Measurements from ENCODE around the gene RWDD2A. TPM values are rescaled to one million over a fixed set of nuclear protein-coding genes. Genes with fewer than 3 reads are reported as not detected.

Gene RWDD2A
- total RNA-seq, 1 experiment from 2014 or later, result 2.4 TPM

DNA sequence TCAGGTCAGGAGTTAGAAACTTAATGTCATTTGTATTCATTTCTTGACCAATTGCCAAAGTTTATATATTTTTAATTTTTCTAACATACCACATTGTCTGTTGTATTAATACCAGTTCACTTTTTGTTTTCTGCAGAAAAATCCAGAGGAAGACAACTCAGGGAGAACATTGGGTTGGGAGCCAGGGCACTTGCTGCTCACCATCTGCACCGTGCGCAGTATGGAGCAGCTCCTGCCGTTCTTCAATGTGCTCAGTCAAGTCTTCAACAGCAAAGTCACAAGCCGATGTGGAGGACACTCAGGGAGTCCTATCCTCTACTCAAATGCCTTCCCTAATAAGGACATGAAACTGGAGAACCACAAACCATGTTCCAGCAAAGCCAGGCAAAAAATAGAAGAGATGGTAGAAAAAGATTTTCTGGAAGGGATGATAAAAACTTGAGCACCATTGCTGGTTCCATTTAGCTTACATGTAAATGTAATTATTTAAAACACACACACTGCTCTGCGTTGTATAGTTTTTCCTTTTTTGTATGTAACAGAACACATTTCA lies 25.4 kb upstream of the RWDD2A start:
- intact Hi-C loops (cut with micrococcal nuclease; ENCODE audit: unreplicated experiment), result no loop called here
- POLR2A ChIA-PET (ENCODE audit: low non-redundant PET), result no interaction called here

DNA sequence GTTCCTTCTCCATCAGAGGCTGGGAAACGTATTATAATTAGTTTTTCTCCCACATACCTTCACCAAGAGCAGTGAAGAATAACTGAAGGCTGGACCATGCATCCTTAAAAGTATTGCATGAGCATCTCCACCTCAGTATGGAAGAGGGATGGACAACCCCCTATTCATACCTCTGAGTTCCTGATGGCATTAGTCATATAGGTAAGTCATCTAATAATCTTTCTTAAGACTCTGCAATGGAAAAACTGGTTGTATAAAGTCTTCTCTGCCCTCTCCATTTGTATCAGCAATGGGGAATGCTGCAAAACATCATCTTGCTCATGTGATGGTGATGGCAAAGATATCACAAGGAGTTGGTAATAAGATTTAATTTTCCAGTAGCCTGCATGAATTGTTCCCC lies 24.6 kb upstream of the RWDD2A start:
- Histone ChIP-seq H3K36me3 (ENCODE audit: insufficient read depth, low read length, poor library complexity, severe bottlenecking) (peaks cover 88% of the 10 kb centered on the region), H3K27ac (ENCODE audit: low read depth, low read length, poor library complexity, severe bottlenecking) (no peak overlapping the region), H3K4me1 (ENCODE audit: insufficient read depth, low read length, poor library complexity, severe bottlenecking) (peaks cover 10% of the 10 kb centered on the region), H3K27me3 (replicated peaks; ENCODE audit: insufficient read depth, low read depth, low read length, poor library complexity) (no peaks in the 10 kb centered on the region), H3K9me3 (ENCODE audit: low read depth, low read length, poor library complexity, severe bottlenecking) (no peaks in the 10 kb centered on the region), H3K4me3 (ENCODE audit: low read depth, low read length, poor library complexity, severe bottlenecking) (no peak overlapping the region)
- ChIA-PET POLR2A (ENCODE audit: low non-redundant PET) (no interaction called here), CTCF (no interaction called here)
- no peak for DNase-seq (ENCODE audit: low spot score)
- no TSS peak for BruUV-seq (replicated peaks)
- TF ChIP-seq, protein P1, sequence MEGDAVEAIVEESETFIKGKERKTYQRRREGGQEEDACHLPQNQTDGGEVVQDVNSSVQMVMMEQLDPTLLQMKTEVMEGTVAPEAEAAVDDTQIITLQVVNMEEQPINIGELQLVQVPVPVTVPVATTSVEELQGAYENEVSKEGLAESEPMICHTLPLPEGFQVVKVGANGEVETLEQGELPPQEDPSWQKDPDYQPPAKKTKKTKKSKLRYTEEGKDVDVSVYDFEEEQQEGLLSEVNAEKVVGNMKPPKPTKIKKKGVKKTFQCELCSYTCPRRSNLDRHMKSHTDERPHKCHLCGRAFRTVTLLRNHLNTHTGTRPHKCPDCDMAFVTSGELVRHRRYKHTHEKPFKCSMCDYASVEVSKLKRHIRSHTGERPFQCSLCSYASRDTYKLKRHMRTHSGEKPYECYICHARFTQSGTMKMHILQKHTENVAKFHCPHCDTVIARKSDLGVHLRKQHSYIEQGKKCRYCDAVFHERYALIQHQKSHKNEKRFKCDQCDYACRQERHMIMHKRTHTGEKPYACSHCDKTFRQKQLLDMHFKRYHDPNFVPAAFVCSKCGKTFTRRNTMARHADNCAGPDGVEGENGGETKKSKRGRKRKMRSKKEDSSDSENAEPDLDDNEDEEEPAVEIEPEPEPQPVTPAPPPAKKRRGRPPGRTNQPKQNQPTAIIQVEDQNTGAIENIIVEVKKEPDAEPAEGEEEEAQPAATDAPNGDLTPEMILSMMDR (conservative IDR thresholded peaks at IDR 0.05; ENCODE audit: low read depth, low read length), result no peak
- no peak for TF ChIP-seq EZH2 (IDR thresholded peaks at IDR 0.05; ENCODE audit: borderline replicate concordance, low read depth, low read length, poor library complexity, severe bottlenecking)
- intact Hi-C loops (cut with micrococcal nuclease; ENCODE audit: unreplicated experiment), result no loop called here

More for the DNA sequence above, 25.4 kb upstream of the RWDD2A start:
- H3K9me3 ChIP-seq (ENCODE audit: low read depth, low read length, poor library complexity, severe bottlenecking), result no peaks in the 10 kb centered on the region
- no peak overlapping the region for H3K27ac ChIP-seq (ENCODE audit: low read depth, low read length, poor library complexity, severe bottlenecking)
- CTCF ChIA-PET, result no interaction called here
- no peaks in the 10 kb centered on the region for H3K27me3 ChIP-seq (replicated peaks; ENCODE audit: insufficient read depth, low read depth, low read length, poor library complexity)
- BruUV-seq (replicated peaks), result no TSS peak
- peaks cover 86% of the 10 kb centered on the region for H3K36me3 ChIP-seq (ENCODE audit: insufficient read depth, low read length, poor library complexity, severe bottlenecking)
- TF ChIP-seq EZH2 (IDR thresholded peaks at IDR 0.05; ENCODE audit: borderline replicate concordance, low read depth, low read length, poor library complexity, severe bottlenecking), result no peak
- TF ChIP-seq, protein P1 (conservative IDR thresholded peaks at IDR 0.05; ENCODE audit: low read depth, low read length), result no peak
- no peak for DNase-seq (ENCODE audit: low spot score)
- H3K4me1 ChIP-seq (ENCODE audit: insufficient read depth, low read length, poor library complexity, severe bottlenecking), result peaks cover 10% of the 10 kb centered on the region
- H3K4me3 ChIP-seq (ENCODE audit: low read depth, low read length, poor library complexity, severe bottlenecking), result no peak overlapping the region

DNA sequence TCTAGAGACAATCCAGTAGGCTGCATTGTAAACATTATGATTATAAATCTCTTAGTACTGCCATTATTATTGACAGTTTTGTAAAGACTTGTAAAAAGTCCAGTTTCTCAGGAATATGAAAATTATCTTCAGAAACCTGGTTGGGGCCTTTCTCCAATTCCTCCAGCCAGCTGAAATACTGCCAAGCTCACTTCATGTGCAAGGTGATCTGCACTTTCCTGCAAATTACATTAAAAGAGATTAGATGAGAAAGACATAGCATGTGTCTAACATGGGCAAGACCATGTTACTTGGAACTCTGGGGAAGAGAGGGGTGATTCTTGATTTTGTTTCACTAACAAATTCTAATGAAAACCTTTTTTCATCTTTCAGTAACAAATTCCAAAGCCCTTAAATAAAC lies 24.1 kb upstream of the RWDD2A start:
- Histone ChIP-seq H3K4me3 (ENCODE audit: low read depth, low read length, poor library complexity, severe bottlenecking) (no peak overlapping the region), H3K36me3 (ENCODE audit: insufficient read depth, low read length, poor library complexity, severe bottlenecking) (peaks cover 92% of the 10 kb centered on the region), H3K27me3 (replicated peaks; ENCODE audit: insufficient read depth, low read depth, low read length, poor library complexity) (no peaks in the 10 kb centered on the region), H3K27ac (ENCODE audit: low read depth, low read length, poor library complexity, severe bottlenecking) (no peak overlapping the region), H3K9me3 (ENCODE audit: low read depth, low read length, poor library complexity, severe bottlenecking) (no peaks in the 10 kb centered on the region), H3K4me1 (ENCODE audit: insufficient read depth, low read length, poor library complexity, severe bottlenecking) (peaks cover 10% of the 10 kb centered on the region)
- CTCF ChIA-PET, result no interaction called here
- no peak for DNase-seq (ENCODE audit: low spot score)
- BruUV-seq (replicated peaks), result no TSS peak
- POLR2A ChIA-PET (ENCODE audit: low non-redundant PET), result no interaction called here
- intact Hi-C loops (cut with micrococcal nuclease; ENCODE audit: unreplicated experiment), result no loop called here
- TF ChIP-seq, protein P1 (conservative IDR thresholded peaks at IDR 0.05; ENCODE audit: low read depth, low read length), result no peak
- no peak for TF ChIP-seq EZH2 (IDR thresholded peaks at IDR 0.05; ENCODE audit: borderline replicate concordance, low read depth, low read length, poor library complexity, severe bottlenecking)
